ENCODE results near the gene ROR2.
"Not testable (repeated sequence)": the region's sequence is repeated elsewhere in the genome, so short reads cannot be mapped to it uniquely, and the experiment has no call there.

The ROR2 gene

DNA sequence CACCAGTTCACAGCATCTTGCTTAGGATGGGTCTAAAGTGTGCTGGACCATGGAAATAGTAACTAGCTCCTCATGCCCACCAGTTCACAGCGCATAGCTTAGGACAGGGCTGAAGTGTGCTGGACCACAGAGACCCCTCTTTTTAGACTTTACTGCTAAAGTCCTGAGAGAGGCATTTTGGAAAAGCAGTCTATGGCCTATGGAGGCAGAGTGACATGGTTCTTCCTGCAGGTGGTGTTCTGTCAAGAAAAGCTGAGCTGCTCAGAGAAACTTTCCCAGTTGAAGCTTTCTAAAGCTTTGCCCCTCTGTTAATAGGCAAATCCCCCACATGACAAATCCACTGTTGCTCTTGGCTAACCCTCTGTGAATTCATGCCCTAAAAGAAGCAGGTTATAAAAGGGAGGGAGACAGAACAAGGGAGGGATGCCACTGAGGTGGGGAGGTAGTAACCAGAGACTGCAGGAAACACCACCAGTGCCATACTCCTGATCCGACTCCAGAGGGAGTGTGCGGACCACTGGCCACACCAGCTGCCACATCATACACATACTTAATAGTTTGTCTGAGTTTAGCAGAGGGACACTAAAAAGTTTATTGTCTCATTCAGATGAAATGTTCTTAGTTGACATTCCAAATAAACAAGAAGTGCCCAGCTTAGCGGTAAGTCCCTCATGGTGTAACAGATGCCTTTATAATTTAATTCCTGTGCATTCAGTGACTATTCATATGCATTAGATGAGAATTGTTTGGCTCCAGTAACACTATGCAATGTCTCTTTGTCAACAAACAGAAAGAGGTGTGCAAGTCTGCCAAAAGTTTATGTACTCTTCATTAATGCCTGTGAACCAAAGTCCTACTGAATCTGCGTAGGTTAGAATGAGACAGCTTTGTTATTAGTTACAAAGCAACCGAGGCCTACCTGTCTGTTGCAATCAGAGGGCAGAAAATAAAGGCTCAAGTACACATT, 290.2 kb downstream of the ROR2 start:
- no peak for DNase-seq

GRCh38 chr9:91658513-91659105, 291.4 kb downstream of the ROR2 start:
- no peak for DNase-seq

DNA sequence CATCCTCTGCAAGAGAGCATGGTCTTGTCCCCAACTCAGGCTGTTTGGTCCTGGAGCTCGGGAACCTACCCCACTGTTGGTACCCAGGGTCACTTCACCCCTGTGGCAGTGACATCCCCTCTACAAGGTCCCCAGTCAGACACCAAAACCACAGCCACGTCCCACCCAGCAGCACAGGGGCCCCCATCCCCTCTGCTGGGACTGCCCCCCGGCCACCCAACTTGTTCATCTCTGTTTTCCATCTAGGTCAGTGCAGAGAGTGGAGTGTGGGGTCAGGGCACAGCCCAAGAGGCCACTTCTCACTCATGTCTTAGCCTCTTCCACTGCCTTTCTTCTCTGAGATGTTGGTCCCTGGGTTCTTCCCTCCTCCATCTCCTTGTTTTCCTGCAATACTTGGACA, 292.5 kb downstream of the ROR2 start:
- no peak for DNase-seq

DNA sequence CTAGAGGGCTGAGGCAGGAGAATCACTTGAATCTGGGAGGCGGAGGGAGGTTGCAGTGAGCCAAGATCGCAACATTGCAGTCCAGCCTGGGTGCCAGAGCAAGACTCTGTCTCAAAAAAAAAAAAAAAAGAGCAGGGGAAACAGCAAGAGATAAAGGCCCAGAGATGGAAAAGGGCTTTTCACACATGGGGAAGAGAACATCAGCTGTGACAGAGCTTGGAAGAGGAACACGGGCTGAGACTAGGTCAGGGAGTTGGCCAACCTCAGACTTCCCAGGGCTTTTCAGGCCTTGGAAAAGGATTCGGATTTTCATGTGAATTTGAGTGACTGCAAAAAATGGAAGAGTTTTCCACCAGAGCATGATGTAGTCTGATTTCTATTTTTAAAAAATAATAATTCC, 294.4 kb downstream of the ROR2 start:
- DNase-seq, result no peak

DNA sequence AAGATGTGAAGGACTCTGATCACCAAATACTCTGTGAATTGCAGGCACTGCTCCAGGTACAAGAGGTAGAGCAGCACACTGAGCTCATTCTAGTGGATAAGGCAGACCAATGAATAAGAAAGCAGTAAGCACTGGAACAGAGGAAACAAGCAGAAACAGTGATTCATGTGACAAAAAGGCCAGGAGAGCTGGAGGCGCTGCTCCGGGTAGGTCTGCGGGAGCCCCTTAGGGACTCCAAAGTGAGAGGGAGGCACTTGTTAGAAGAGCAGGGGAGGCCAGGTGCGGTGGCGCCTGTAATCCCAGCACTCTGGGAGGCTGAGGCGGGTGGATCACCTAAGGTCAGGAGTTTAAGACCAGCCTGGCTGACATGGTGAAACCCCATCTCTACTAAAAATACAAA, 294.8 kb downstream of the ROR2 start:
- no peak for DNase-seq

GRCh38 chr9:91654527-91654926, 295.5 kb downstream of the ROR2 start:
- no peak for DNase-seq

- DNase-seq, result no peak
Observed at GRCh38 chr9:91647371-91647770, 302.7 kb downstream of the ROR2 start.

DNA sequence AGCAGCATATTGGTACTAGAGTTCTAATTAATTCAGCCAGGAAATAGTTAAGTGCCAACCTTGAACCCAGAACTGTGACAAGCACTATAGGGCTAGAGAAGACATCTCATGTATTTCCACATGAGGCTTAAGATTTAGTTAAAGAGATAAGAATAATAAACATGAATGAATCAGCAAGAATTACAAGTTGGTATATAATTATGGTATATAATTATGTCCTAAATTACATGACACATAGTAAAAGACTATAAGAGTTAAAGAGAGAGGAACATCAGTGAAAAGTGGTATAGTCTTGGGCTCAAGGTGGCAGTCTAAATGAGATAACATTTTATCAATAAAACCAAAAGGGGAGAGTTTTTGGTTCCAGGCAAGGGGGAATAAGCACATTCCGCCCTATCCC, 303.3 kb downstream of the ROR2 start:
- no peak for DNase-seq

DNA sequence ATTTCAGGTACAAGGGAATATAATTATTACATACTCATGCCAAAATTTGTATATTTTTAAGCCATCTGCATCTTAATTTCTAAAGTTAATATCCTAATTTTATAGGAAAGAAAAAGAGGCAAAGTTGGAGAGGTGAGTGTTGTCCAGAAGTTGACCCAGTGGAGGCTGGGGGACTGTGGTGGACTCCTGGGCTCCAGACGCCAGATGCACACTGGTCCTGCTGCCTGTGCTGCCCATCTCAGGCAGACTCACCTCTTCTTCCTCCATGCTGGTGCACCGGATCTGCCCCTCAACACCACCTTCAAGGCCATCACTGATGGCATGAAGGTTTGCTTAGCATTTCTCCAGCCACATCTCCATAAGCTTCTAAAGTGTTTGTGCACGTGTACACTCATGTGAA, 305.6 kb downstream of the ROR2 start:
- DNase-seq, result no peak

DNA sequence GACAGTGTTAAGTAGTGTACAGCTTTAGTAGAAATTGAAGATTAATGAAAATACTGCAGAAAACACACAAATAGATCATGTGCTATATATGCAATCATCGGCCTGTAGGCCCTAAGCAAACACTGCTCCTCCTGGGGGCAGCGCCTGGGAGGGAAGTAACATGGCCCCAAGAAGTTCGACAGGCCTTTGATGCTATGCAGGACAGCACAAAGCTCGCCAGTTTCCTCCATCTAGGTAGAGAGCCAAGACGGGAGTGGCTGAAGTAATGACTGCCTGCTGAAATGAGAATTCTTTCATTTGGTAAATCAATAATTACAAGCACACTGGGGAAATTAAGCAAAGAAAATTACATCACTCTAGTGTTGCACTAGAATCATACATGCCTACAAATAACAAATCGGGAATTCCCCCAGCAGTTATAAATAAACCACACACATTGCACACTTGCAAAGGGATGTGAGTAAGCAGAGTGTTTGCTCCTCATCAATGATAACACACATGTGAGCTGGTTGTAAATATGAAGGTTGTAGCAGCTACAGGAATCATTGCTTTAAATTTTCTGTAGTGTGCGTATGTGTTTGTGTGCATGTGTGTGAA, 306.4 kb downstream of the ROR2 start:
- no peak for DNase-seq

DNA sequence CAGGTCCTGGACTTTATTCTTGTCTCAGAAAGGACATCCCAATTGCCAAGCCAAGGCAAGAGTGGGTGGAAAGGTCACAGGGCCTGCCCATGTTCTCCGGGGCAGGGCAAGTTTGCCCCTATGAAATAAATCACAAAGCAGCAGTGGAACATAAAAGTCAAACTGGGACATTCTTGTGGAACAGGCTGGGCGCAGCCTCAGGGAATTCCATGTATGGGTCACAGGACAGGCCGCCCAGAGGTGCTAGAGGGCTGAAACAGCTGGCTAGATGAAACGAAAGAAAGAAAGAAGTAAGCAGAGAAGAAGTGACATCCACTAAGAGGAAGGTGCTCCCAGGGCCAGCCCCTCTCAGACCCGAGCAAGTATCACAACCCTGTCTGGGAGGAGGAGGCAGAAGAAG, 307.3 kb downstream of the ROR2 start:
- DNase-seq, result no peak

DNA sequence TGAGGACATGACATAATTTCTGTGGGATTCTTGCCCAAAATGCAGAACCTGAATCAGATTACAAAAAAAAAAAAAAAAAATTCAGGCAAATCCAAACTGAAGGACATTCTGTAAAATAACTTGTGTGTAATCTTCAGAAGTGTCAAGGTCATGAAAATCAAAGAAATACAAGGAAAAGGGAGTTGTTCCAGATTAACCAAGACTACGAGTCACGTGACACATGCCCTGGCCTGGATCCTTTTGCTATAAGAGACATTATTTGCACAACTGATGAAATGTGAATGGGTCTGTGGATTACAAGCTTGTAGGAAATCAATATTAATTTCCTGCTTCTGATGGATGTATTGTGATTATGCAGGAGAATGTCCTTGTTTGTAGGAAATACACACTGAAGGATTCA, 309.6 kb downstream of the ROR2 start:
- no peak for DNase-seq

DNA sequence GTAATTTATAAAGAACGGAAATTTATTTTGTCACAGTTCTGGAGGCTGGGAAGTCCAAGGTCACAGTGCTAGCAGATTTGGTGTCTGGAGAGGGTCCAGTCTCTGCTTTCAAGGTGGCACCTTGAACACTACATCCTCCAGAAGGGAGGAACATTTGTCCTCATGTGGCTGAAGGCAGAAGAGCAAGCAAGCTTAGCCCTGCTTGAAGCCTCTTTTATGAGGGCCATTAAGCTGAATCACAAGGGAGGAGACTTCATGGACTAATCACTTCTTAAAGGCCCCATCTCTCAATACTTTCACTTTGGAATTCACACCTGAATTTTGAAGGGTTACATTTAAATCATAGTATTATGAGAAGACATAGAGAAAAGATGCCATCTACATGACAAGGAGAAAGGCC, 311.0 kb downstream of the ROR2 start:
- DNase-seq, result no peak

DNA sequence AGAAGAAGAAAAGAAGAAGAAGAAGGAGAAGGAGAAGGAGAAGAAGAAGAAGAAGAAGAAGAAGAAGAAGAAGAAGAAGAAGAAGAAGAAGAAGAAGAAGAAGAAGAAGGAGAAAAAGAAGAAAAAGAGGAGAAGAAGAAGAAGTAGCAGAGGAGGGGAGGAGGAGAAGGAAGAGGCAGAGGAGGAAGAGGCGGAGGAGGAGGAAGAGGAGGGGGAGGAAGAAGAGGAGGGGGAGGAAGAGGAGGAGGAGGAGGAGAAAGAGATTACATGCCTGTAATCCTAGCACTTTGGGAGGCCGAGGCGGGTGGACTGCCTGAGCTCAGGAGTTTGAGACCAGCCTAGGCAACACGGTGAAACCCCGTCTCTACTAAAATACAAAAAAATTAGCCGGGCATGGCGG, 315.2 kb downstream of the ROR2 start:
- DNase-seq, result not testable (repeated sequence)

- DNase-seq, result no peak
Observed at GRCh38 chr9:91629718-91630117, 320.3 kb downstream of the ROR2 start.

DNA sequence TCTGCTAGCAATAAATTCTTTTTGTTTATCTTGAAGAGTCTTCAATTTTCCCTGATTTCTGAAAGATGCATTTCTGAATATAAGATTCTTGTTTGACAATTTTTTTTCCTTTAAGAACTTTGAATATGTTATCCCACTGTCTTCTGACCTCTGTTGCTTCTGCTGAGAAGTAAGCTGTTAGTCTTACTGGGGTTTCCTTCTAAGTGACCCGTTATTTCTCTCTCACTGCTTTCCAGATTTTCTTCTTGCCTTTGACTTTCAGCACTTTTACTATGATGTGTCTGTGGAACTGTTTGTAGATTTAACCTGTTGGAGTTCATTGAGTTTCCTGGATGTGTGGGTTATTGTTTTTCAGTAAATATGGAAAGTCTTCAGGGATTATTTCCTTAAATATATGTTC, 321.1 kb downstream of the ROR2 start:
- no peak for DNase-seq

DNA sequence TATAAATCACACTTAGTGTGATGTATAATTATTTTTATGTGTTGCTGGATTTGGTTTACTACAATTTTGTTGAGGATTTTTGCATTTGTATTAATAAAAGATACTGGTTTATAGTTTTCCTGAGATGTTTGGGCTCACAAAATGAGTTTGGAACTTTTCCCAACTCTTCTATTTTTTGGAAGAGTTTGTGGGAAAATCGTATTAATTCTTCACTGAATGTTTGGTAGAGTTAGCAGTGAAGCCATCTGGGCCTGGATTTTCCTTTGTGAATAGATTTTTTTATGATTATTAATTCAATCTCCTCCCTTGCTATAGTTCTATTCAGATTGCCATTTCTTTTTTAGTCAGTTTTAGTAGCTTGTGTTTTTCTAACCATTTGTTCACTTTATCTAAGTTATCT, 324.7 kb downstream of the ROR2 start:
- no peak for DNase-seq

DNA sequence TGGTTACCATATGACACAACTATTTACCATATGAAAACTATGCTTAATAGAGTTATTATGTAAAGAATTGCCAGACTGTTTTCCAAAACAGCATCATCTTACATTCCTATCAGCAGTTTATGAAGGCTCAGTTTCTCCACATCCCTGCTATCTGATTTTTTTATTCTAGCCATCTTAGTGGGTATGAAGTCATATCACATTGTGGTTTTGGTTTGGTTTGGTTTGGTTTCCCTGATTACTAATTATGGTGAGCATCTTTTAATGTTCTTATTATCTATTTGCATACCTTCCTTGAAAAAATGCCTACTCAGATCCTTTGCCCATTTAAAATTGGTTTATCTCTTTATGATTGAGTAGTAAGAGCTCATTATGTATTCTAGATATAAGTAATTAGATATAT, 327.0 kb downstream of the ROR2 start:
- no peak for DNase-seq

DNA sequence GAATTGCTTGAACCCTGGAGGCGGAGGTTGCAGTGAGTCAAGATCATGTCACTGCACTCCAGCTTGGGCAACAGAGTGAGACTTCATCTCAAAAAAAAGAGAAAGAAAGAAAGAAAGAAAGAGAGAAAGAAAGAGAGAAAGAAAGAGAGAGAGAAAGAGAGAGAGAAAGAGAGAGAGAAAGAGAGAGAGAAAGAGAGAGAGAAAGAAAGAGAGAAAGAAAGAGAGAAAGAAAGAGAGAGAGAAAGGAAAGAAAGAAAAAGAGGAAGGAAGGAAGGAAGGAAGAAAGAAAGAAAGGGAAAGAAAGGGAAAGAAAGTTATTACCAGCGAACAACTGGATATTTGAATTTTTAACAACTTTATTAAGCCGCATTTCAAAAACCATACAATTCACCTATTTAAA, 327.9 kb downstream of the ROR2 start:
- DNase-seq, result not testable (repeated sequence)

DNA sequence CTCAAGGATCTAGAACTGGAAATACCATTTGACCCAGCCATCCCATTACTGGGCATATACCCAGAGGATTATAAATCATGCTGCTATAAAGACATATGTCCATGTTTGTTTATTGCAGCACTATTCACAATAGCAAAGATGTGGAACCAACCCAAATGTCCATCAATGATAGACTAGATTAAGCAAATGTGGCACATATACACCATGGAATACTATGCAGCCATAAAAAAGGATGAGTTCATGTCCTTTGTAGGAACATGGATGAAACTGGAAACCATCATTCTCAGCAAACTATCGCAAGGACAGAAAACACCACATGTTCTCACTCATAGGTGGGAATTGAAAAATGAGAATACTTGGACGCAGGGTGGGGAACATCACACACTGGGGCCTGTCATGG, 336.0 kb downstream of the ROR2 start:
- not testable (repeated sequence) for DNase-seq

- DNase-seq, result no peak
Observed at GRCh38 chr9:91611582-91611981, 338.4 kb downstream of the ROR2 start.

DNA sequence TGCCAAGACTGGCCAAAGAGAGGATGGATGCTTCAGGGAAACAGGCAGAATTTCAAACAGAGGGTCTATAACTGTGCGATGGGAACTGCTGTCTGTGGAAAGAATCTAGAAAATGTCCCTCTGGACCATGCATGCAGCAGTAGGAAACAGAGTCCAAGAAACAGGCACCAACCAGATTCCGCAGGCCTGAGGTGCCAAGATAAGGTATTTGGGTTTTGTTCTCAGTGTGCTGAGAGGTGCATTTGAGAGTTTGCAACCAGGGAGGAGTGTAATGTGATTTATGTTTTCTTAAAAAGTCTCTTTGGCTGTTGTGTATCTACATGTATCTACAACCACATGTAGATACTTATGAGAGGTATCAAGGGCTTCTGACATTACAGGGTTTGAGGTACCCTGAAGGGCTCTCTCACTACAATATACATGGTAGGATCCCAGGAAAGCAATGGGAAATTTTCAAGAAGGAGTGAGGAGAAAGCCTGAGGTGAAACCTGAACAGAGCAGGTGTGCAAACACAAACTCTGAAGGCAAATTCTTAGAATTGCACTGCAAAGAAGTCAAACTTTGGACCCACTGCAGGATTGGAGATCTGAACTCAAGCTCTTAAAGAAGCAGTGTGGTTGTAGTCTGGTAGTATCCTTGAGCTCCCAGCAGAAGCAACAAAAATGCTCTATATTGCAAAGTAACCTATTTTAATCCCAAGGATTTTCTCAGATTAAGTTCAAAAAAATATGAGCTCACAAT, 343.6 kb downstream of the ROR2 start:
- no peak for DNase-seq

GRCh38 chr9:91604451-91605179, 345.4 kb downstream of the ROR2 start:
- no peak for DNase-seq
